GM06990 (cell line): Measurements from ENCODE around the gene APOE.

Source experiments
- DNase-seq: peaks from one replicate; pipeline ENCODE4 v3.0.0-alpha.2; 2011; ENCODE audit not compliant: insufficient read length; ENCODE audit errors: extremely low read depth
- H3K27me3 ChIP-seq: replicated peaks from 2 replicates; pipeline ENCODE4 v1.6.0; 2011; ENCODE audit warnings: low read length; ENCODE audit not compliant: control insufficient read depth, insufficient read depth
- H3K36me3 ChIP-seq: 2 replicates; pipeline ENCODE4 v1.5.1; 2011; ENCODE audit warnings: low read length; ENCODE audit not compliant: control insufficient read depth, insufficient read depth
- H3K4me3 ChIP-seq: replicated peaks from 2 replicates; pipeline ENCODE4 v1.5.1; 2011; ENCODE audit warnings: low read depth, mild to moderate bottlenecking, control low read depth, low read length
- TF ChIP-seq, protein P1 (sequence below): IDR thresholded peaks from 2 replicates; pipeline ENCODE4 v1.5.1; 2011; ENCODE audit warnings: low read length, control low read depth, mild to moderate bottlenecking, inconsistent platforms; ENCODE audit not compliant: insufficient read depth, poor library complexity, severe bottlenecking

APOE gene

DNA sequence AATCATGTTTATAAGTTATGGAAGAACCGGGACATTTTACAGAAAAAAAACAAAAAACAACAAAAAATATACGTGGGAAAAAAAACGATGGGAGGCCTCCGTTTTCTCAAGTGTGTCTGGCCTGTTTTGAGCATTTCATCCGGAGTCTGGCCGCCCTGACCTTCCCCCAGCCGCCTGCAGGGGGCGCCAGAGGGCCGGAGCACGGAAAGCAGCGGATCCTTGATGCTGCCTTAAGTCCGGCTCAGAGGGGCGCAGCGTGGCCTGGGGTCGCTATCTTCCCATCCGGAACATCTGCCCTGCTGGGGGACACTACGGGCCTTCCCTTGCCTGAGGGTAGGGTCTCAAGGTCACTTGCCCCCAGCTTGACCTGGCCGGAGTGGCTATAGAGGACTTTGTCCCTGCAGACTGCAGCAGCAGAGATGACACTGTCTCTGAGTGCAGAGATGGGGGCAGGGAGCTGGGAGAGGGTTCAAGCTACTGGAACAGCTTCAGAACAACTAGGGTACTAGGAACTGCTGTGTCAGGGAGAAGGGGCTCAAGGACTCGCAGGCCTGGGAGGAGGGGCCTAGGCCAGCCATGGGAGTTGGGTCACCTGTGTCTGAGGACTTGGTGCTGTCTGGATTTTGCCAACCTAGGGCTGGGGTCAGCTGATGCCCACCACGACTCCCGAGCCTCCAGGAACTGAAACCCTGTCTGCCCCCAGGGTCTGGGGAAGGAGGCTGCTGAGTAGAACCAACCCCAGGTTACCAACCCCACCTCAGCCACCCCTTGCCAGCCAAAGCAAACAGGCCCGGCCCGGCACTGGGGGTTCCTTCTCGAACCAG lies 1.8 kb upstream of the APOE start:
- no peaks in the 10 kb centered on the region; the same call in 1 of the 2 replicates for H3K27me3 ChIP-seq
- no peak overlapping the region for H3K4me3 ChIP-seq
- TF ChIP-seq, protein P1, sequence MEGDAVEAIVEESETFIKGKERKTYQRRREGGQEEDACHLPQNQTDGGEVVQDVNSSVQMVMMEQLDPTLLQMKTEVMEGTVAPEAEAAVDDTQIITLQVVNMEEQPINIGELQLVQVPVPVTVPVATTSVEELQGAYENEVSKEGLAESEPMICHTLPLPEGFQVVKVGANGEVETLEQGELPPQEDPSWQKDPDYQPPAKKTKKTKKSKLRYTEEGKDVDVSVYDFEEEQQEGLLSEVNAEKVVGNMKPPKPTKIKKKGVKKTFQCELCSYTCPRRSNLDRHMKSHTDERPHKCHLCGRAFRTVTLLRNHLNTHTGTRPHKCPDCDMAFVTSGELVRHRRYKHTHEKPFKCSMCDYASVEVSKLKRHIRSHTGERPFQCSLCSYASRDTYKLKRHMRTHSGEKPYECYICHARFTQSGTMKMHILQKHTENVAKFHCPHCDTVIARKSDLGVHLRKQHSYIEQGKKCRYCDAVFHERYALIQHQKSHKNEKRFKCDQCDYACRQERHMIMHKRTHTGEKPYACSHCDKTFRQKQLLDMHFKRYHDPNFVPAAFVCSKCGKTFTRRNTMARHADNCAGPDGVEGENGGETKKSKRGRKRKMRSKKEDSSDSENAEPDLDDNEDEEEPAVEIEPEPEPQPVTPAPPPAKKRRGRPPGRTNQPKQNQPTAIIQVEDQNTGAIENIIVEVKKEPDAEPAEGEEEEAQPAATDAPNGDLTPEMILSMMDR: peak; percentile 98
- DNase-seq: peak; percentile 79
- peaks cover 24% of the 10 kb centered on the region for H3K36me3 ChIP-seq

DNA sequence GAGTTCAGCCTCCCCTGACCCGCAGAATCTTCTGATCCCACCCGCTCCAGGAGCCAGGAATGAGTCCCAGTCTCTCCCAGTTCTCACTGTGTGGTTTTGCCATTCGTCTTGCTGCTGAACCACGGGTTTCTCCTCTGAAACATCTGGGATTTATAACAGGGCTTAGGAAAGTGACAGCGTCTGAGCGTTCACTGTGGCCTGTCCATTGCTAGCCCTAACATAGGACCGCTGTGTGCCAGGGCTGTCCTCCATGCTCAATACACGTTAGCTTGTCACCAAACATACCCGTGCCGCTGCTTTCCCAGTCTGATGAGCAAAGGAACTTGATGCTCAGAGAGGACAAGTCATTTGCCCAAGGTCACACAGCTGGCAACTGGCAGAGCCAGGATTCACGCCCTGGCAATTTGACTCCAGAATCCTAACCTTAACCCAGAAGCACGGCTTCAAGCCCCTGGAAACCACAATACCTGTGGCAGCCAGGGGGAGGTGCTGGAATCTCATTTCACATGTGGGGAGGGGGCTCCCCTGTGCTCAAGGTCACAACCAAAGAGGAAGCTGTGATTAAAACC lies 1.1 kb upstream of the APOE start:
- Histone ChIP-seq H3K4me3 (no peak overlapping the region), H3K27me3 (no peaks in the 10 kb centered on the region; the same call in 1 of the 2 replicates), H3K36me3 (peaks cover 24% of the 10 kb centered on the region)
- no peak for DNase-seq
- TF ChIP-seq, protein P1: peak; percentile 29

DNA sequence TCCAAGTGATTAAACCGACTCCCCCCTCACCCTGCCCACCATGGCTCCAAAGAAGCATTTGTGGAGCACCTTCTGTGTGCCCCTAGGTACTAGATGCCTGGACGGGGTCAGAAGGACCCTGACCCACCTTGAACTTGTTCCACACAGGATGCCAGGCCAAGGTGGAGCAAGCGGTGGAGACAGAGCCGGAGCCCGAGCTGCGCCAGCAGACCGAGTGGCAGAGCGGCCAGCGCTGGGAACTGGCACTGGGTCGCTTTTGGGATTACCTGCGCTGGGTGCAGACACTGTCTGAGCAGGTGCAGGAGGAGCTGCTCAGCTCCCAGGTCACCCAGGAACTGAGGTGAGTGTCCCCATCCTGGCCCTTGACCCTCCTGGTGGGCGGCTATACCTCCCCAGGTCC lies 2.0 kb downstream of the APOE start:
- no peaks in the 10 kb centered on the region; the same call in 1 of the 2 replicates for H3K27me3 ChIP-seq
- TF ChIP-seq, protein P1: no peak
- no peak for DNase-seq
- no peak overlapping the region for H3K4me3 ChIP-seq
- peaks cover 8% of the 10 kb centered on the region for H3K36me3 ChIP-seq

DNA sequence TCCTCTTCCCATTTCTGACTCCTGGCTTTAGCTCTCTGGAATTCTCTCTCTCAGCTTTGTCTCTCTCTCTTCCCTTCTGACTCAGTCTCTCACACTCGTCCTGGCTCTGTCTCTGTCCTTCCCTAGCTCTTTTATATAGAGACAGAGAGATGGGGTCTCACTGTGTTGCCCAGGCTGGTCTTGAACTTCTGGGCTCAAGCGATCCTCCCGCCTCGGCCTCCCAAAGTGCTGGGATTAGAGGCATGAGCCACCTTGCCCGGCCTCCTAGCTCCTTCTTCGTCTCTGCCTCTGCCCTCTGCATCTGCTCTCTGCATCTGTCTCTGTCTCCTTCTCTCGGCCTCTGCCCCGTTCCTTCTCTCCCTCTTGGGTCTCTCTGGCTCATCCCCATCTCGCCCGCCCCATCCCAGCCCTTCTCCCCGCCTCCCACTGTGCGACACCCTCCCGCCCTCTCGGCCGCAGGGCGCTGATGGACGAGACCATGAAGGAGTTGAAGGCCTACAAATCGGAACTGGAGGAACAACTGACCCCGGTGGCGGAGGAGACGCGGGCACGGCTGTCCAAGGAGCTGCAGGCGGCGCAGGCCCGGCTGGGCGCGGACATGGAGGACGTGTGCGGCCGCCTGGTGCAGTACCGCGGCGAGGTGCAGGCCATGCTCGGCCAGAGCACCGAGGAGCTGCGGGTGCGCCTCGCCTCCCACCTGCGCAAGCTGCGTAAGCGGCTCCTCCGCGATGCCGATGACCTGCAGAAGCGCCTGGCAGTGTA lies 2.7 kb downstream of the APOE start:
- Histone ChIP-seq H3K27me3 (no peaks in the 10 kb centered on the region; the same call in 1 of the 2 replicates), H3K4me3 (no peak overlapping the region), H3K36me3 (peaks cover 3% of the 10 kb centered on the region)
- TF ChIP-seq, protein P1: no peak
- DNase-seq: no peak

DNA sequence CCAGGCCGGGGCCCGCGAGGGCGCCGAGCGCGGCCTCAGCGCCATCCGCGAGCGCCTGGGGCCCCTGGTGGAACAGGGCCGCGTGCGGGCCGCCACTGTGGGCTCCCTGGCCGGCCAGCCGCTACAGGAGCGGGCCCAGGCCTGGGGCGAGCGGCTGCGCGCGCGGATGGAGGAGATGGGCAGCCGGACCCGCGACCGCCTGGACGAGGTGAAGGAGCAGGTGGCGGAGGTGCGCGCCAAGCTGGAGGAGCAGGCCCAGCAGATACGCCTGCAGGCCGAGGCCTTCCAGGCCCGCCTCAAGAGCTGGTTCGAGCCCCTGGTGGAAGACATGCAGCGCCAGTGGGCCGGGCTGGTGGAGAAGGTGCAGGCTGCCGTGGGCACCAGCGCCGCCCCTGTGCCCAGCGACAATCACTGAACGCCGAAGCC lies 3.3 kb downstream of the APOE start:
- no peak for DNase-seq
- Histone ChIP-seq H3K36me3 (peaks cover 3% of the 10 kb centered on the region), H3K4me3 (no peak overlapping the region), H3K27me3 (no peaks in the 10 kb centered on the region; the same call in 1 of the 2 replicates)
- TF ChIP-seq, protein P1: no peak
